NCI-H2107 treated with DMSO at 0.1 percent for 48 hours (cell line): Measurements from ENCODE around the gene CADPS.

Experiments used
- DNase-seq: peaks from one replicate; lab custom pipeline; 2025; ENCODE audit not compliant: unreplicated experiment; lab: John Stamatoyannopoulos, UW

Gene CADPS

GRCh38 chr3:62378311-62378789 is 496.9 kb downstream of the CADPS start:
- DNase-seq, result no peak

- no peak for DNase-seq
Observed at GRCh38 chr3:62376906-62377877, 498.0 kb downstream of the CADPS start.

GRCh38 chr3:62376454-62376720 is 498.8 kb downstream of the CADPS start:
- no peak for DNase-seq

- no peak for DNase-seq
Observed at GRCh38 chr3:62375655-62376453, 499.4 kb downstream of the CADPS start.

GRCh38 chr3:62374341-62375218 is 500.6 kb downstream of the CADPS start:
- DNase-seq, result no peak

- DNase-seq, result no peak
Observed at GRCh38 chr3:62373714-62374333, 501.4 kb downstream of the CADPS start.

GRCh38 chr3:62373215-62373614 is 502.0 kb downstream of the CADPS start, which contains the start of gene FEZF2:
Gene FEZF2 (minus strand): TSS chr3:62373550. CDS start chr3:62372868, 682 bp downstream.
- DNase-seq, result no peak

GRCh38 chr3:62372621-62373041 is 502.6 kb downstream of the CADPS start:
- no peak for DNase-seq

- no peak for DNase-seq
Observed at GRCh38 chr3:62371720-62372591, 503.3 kb downstream of the CADPS start.

- DNase-seq, result no peak
Observed at GRCh38 chr3:62370858-62371719, 504.1 kb downstream of the CADPS start.

- DNase-seq, result no peak
Observed at GRCh38 chr3:62370112-62370857, 504.9 kb downstream of the CADPS start.

- no peak for DNase-seq
Observed at GRCh38 chr3:62369476-62369743, 505.8 kb downstream of the CADPS start.

- DNase-seq, result no peak
Observed at GRCh38 chr3:62368705-62369475, 506.3 kb downstream of the CADPS start.

GRCh38 chr3:62368290-62368704 is 506.9 kb downstream of the CADPS start:
- DNase-seq, result no peak

GRCh38 chr3:62367763-62368195 is 507.4 kb downstream of the CADPS start:
- no peak for DNase-seq

GRCh38 chr3:62366126-62366484 is 509.1 kb downstream of the CADPS start:
- no peak for DNase-seq

- no peak for DNase-seq
Observed at GRCh38 chr3:62365391-62366125, 509.7 kb downstream of the CADPS start.
